ENCODE measurements around the gene B9D2.

Gene B9D2

DNA sequence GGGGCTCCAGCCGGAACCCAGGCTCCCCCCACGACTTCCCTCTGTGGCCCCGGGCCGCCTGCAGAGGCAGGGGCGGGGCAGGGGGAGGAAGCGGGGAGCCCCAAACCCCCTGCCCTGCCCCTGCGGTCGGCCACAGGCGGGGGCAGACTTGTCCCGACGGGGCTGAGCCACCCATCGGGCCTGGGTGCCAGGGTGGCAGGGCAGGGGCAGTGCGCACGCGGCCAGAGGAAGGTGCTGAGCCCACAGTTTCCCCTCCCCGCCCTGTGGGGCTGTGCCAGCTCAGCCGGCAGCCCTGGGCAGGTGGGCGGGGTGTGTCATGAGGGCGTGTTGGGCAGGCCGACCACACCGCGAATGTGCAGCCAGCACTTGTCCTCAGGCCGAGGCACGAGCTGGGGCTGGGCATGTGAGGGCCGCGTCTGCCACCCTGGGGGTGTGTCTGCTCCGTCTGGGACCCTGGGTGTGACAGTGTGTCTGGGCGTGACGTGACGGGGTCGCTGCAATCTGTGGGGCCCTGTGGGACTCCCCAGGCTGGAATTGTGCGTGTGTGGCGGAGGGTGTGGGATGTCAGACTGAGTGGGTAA, 36.3 kb downstream of the B9D2 start (continued):
- TF ChIP-seq ELK4 (IDR thresholded peaks at IDR 0.05; ENCODE audit: borderline replicate concordance, low read depth, low read length) (no peak), ZNF596 (tag by site-specific recombination; IDR thresholded peaks at IDR 0.05) (no peak), ZNF623 (tag by site-specific recombination; IDR thresholded peaks at IDR 0.05) (no peak), ZNF175 (tag by site-specific recombination; IDR thresholded peaks at IDR 0.05) (no peak), GLI4 (tag by site-specific recombination; IDR thresholded peaks at IDR 0.05) (no peak), HOXC10 (CRISPR knock-in tag; IDR thresholded peaks at IDR 0.05) (0 out of 2 replicates have a peak, but pooled peaks have one; percentile 38), ZNF510 (tag by site-specific recombination; IDR thresholded peaks at IDR 0.05; ENCODE audit: insufficient replicate concordance) (no peak), EGR2 (tag by site-specific recombination; IDR thresholded peaks at IDR 0.05; ENCODE audit: low read depth) (peak; percentile 76), FEZF1 (tag by site-specific recombination; IDR thresholded peaks at IDR 0.05) (no peak), ZNF202 (tag by site-specific recombination; IDR thresholded peaks at IDR 0.05; ENCODE audit: borderline replicate concordance) (no peak), ZNF600 (tag by site-specific recombination; IDR thresholded peaks at IDR 0.05) (peak; percentile 56), ZNF48 (tag by site-specific recombination; IDR thresholded peaks at IDR 0.05) (no peak), GLIS2 (tag by site-specific recombination; IDR thresholded peaks at IDR 0.05) (peak; percentile 21; the same call in 1 of the 2 replicates), ZNF76 (tag by site-specific recombination; IDR thresholded peaks at IDR 0.05; ENCODE audit: borderline replicate concordance, low read depth) (no peak), KLF10 (tag by site-specific recombination; IDR thresholded peaks at IDR 0.05) (peak; percentile 34; the same call in 1 of the 2 replicates), ZIC2 (tag by site-specific recombination; IDR thresholded peaks at IDR 0.05) (peak; percentile 72), KLF9 (tag by site-specific recombination; IDR thresholded peaks at IDR 0.05; ENCODE audit: low read depth) (peak; percentile 57), SP3 (tag by site-specific recombination; IDR thresholded peaks at IDR 0.05) (0 out of 2 replicates have a peak, but pooled peaks have one; percentile 28), ZNF521 (tag by site-specific recombination; IDR thresholded peaks at IDR 0.05) (no peak), PATZ1 (tag by site-specific recombination; IDR thresholded peaks at IDR 0.05) (peak; percentile 26; the same call in 1 of the 2 replicates), ZNF174 (tag by site-specific recombination; IDR thresholded peaks at IDR 0.05) (no peak)

GRCh38 chr19:41327076-41327575, 36.8 kb downstream of the B9D2 start:
- Histone ChIP-seq H3K4me3 (ENCODE audit: low read depth, low read length) (no peak overlapping the region), H3K36me3 (ENCODE audit: control insufficient read depth in 2 of 2, insufficient read depth in 1 of 2, low read length in 2 of 2) (peaks cover 27 to 41% of the 10 kb centered on the region in 2 experiments; a peak in 2 of 3 replicates), H3K9me3 (ENCODE audit: control insufficient read depth, insufficient read depth, low read depth, low read length) (no peaks in the 10 kb centered on the region), H3K27ac (ENCODE audit: extremely low read depth, low read depth, low read length) (no peak overlapping the region), H3K4me1 (ENCODE audit: control insufficient read depth, insufficient read depth, low read length) (peaks cover 22% of the 10 kb centered on the region)
- ChIA-PET CTCF (interaction anchor here (0.9 kb wide), 2 partner anchors 26 to 236 kb away, joined by 3 to 4 read pairs; no protein-coding TSS in a partner anchor), POLR2A (interaction anchor here (1.2 to 1.8 kb wide), 3 partner anchors 9 to 112 kb away, joined by 4 to 7 read pairs (median 5); no protein-coding TSS in a partner anchor)
- TF ChIP-seq ZBTB7A (tag by site-specific recombination; IDR thresholded peaks at IDR 0.05; ENCODE audit: low read depth) (no peak), ZNF175 (tag by site-specific recombination; IDR thresholded peaks at IDR 0.05) (no peak), ZNF18 (tag by site-specific recombination; IDR thresholded peaks at IDR 0.05) (no peak), ZNF423 (tag by site-specific recombination; IDR thresholded peaks at IDR 0.05) (no peak), SETDB1 (IDR thresholded peaks at IDR 0.05; ENCODE audit: insufficient read length, low read length) (no peak), ZNF354C (tag by site-specific recombination; IDR thresholded peaks at IDR 0.05; ENCODE audit: borderline replicate concordance, low read depth) (no peak), ZNF138 (tag by site-specific recombination; IDR thresholded peaks at IDR 0.05; ENCODE audit: borderline replicate concordance) (no peak)
